GM21529 (cell line): Measurements from ENCODE around the gene MTHFR.

ENCODE experiments used
- ATAC-seq: cut with Tn5 transposase; IDR thresholded peaks from one replicate; pipeline ENCODE4 v1.9.1; 2021; ENCODE audit not compliant: unreplicated experiment

Gene MTHFR

DNA sequence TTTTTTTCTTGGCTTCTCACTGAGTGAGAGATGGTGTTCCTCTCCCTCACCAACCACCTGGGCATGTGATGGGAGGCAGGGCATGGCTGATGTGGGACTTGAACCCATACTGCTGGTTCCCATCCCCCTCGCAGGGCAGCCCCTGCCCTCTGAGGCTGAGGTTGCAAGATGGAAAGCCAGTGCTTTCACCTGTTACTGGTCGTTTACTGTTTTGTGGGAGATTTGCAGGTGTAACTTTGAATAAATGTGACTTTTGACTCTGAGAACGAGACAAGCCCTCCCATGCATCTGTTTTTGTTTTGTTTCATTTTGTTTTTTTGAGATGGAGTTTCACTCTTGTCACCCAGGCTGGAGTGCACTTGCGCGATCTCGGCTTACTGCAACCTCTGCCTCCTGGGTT lies 22.2 kb downstream of the MTHFR start:
- ATAC-seq, result no peak

GRCh38 chr1:11782127-11782708 lies 23.5 kb downstream of the MTHFR start:
- ATAC-seq, result no peak

DNA sequence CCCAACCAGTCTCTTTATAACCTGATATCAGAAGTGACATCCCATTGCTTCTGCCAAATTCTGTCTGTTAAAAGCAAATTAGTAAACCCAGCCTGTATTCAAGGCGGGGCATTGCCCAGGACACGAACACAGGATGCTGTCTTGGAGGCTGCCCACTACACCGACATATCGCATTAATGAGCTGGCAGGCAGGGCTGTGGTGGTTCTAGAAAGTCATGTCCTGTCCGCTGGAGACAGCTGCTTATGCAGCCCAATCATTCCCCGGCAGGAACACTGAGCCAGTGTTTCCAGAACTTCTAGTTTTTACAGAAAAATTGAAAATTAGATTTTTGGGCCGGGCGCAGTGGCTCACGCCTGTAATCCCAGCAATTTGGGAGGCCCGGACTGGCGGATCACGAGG lies 24.5 kb downstream of the MTHFR start:
- no peak for ATAC-seq

DNA sequence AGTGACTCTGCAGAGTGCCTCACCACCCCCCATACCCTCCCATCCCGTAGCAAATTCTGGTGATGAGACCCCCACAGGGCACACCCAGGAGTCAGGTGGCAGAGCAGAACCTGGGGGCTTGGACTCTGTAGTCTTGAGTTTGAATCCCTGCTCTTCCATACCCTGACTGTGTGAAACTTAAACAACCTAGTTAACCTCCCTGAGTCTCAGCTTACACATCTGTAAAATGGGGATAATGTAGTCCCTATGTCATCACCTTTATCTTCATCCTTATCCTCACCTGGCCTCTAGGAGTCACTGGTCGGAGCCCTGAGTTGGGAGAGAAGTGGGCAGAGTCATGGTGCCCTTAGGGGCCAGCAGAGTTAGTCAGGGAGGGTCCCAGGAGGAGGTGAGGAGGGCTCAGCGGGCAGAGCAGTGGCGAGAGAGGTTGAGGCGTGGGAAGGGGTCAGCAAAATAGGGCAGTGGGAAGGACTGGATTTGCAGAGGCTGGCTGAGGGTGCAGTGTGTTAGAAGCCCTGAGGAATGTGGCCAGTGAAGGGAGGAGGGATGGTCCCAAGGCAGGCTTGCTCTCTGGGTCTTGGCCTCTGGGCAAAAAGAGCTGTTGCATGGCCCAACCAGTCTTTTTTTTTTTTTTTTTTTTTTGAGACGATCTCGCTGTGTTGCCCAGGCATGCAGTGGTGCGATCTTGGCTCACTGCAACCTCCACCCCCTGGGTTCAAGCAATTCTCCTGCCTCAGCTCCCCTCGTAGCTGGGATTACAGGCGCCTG lies 25.2 kb downstream of the MTHFR start:
- no peak for ATAC-seq

GRCh38 chr1:11779715-11780379 lies 25.9 kb downstream of the MTHFR start:
- no peak for ATAC-seq

DNA sequence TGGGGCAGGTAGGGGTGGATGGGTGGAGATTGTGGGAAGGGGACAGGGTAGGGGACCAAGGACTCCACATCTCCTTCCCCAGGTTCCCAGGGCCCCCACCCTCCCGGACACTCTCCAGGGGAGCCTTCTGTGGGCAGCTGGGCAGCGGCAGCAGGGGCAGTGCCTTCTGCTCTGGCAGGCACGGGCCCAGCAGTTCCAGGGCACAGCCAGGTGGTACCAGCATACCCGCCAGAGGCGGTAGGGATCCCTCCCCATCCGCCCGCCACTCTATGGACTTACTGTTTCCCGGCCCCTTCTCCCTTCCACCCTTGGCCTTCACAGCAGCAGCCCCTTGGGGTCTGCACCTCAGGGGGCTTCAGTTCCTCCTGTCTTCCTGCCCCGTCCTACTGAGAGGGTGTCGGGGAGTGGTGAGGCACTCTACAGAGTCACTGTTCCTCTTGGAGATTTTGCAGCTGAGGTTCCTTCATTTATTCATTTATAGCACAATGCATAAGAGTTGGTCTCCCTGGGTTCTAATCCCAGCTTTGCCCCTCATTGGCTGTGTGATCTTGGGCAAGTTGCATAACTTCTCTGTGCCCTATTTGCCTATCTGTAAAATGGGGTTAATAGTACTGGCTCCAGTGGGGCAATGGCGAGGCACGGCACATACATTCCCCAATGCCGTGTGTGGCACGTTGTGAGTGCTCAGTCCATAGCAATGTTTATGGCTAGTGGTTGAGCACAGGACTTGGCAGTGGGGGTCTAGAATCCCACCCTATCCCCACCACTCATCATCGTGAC lies 26.7 kb downstream of the MTHFR start:
- ATAC-seq, result no peak

GRCh38 chr1:11778336-11778735 lies 27.4 kb downstream of the MTHFR start:
- no peak for ATAC-seq

DNA sequence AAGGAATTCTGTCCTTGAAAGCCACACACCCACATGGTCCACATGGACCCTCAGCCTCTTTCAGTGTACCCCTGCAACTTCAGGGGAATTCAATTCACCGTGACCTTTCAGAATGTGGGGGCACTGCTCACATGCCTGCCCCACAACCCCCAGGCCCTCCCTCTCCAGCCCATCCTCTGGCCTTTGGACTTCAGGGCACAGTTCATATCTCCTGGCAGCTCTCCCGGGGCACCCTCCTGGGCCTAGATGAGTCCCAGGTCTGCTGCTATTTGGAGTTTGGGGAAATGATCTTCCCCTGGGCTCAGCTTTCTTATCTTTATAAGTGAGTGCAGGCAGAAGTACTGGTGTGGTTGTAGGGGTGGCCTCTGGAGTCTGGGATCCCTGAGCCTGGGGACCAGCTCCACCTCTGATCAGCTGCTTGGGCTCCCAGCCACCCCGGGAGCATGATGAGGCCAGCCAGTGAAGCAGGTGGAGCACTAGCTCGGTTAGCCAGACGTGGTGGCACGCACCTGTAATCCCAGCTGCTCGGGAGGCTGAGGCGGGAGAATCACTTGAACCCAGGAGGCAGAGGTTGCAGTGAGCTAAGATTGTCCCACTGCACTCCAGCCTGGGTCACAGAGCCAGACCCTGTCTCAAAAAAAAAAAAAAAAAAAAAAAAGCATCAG lies 28.0 kb downstream of the MTHFR start:
- no peak for ATAC-seq

DNA sequence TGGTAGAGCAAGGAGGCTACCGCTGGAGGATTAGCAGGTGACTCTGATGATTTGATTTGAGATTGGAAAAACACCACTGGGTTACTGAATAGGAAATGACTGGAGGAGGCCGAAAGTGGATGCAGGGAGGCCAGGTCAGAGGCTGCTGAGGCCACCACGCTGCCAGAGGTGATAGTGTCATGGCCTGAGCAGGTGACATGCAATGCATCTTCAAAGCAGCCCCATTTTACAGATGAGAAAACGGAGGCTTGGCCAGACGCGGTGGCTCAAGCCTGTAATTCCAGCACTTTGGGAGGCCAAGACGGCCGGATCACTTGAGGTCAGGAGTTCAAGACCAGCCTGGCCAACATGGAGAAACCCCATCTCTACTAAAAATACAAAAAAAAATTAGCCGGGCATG lies 31.0 kb downstream of the MTHFR start:
- ATAC-seq, result no peak

GRCh38 chr1:11772458-11772857 lies 33.3 kb downstream of the MTHFR start:
- ATAC-seq, result no peak

DNA sequence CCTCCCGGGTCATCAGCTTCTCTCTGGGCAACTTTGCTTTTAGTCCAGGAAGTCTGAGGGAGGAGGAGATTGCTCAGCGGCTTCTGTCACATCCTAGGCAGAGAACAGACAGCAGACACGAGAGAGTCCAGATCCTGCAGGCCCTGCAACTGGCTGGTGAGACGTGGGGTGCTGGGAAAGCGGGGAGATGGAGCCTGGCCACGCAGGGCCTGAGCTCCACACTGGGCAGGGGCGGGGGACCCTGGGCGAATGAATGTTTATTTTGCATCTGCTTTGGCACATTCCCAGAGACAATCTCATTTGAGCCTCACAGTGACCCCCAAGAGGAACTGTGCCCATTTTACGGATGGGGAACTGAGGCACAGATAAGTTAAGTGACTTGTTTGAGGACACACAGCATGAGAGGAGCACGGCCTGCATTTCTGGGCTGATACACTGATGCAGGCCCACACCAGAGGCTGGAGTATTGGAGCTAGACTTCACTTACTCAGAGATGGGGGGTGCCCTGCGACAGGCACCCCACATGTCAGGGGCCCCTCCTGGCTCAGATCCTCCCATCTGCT lies 34.2 kb downstream of the MTHFR start:
- ATAC-seq, result no peak

- ATAC-seq, result no peak
Observed at GRCh38 chr1:11770011-11770410, 35.8 kb downstream of the MTHFR start.

GRCh38 chr1:11769274-11769673 lies 36.5 kb downstream of the MTHFR start:
- ATAC-seq, result no peak

DNA sequence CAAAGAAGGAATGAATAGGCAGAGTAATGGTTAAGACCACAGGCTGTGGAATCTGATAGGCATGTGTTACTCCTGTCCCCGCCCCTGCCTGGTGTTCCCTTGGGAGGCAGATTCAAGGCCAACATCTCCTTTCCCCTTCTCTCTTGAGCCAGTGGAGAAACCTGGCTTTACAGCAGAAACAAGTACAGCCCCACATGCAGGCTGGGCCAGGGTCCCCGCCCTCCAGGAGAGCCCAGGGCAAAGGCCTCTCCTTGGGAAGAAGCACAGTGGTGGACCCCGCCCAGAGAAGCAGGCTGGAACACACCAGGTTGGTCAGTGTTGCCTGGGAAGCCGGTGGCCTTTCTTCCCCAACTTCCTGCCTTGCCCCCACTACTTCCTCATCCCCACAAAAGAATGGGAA lies 36.9 kb downstream of the MTHFR start:
- no peak for ATAC-seq

DNA sequence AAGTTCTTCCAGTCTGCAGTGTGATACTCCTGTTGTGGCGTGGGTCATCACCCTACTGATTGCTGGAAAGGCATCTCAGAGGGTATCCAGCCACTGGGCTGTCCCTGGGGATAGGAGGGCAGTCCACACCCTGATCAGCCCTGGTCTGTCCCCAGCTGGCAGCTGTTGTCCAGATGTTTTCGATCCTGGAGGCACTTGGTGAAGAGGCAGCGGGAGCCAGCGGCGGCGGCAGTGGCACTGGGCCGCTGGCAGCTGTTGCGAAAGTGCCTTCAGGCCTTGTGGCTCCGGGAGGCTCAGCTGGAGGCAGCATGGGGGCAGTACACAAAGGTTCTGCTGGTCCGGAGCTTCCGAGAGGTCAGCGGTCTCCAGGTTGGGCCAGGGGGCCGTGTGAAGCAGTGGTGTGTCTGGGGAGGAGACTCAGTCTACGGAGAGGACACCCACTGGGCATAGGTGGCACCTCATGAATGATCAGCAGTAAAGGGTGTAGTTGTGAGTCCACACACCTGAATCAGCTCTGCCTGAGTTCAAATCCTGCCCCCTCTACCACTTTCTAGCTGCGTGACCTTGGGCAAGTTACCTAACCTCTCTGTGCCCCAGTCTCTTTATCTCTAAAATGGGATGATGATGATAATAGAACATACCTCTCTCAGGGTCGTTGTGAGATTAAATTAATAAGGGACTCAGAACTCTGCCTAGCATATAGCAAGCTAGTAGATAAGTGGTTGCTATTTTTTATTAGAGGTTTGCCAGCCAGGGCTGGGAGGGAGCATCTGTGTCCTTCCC lies 37.7 kb downstream of the MTHFR start:
- ATAC-seq, result no peak

DNA sequence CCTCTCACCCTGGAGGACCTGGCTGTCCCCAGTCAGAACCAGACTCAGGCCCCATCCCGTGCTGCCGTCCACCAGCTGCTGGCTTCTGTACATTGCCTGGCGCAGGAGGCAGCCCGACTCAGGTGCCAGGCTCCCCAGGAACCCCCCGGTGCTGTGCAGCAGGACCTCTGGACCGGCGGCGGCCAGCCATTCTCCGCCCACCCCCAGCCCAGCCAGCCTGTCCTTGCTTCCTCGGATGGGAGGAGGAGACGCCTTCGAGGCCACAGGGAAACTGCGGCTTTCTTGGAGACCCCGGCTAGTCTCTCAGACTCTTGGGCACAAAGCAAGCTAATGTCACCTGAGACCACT lies 39.4 kb downstream of the MTHFR start:
- ATAC-seq, result no peak

- no peak for ATAC-seq
Observed at GRCh38 chr1:11765661-11766428, 39.9 kb downstream of the MTHFR start.

GRCh38 chr1:11764519-11764918 lies 41.2 kb downstream of the MTHFR start:
- ATAC-seq, result no peak

- no peak for ATAC-seq
Observed at GRCh38 chr1:11764115-11764514, 41.6 kb downstream of the MTHFR start.
